ENCODE measurements around the gene FAM107B. TPM values are rescaled to one million over a fixed set of nuclear protein-coding genes. Genes with fewer than 3 reads are reported as not detected.

FAM107B gene
- total and polyA plus RNA-seq, 2 of the 13 experiments (the other 11 are each of a cell fraction or from before 2014, with no cell fraction given), result 15.7 to 24.8 TPM

GRCh38 chr10:14728346-14728745 lies 46.4 kb downstream of the FAM107B start:
- H3K4me1 ChIP-seq (ENCODE audit: insufficient read depth, low read length), result no peaks in the 10 kb centered on the region
- DNase-seq (ENCODE audit: low spot score) (no peak), ATAC-seq (no peak), FAIRE-seq (no peak)
- H3K27me3 ChIP-seq (ENCODE audit: control insufficient read depth in 1 of 2, insufficient read depth in 2 of 2, low read length in 2 of 2), result peaks cover 0 to 5% of the 10 kb centered on the region in 2 experiments; a peak in 2 of 5 replicates
- no peaks in the 10 kb centered on the region for H3K79me2 ChIP-seq (ENCODE audit: insufficient read depth, low read length)
- 22% methylated on average over 2 of the region's 3 CpGs for WGBS (ENCODE audit: low lambda C conversion rate)
- no peaks in the 10 kb centered on the region for H4K20me1 ChIP-seq (ENCODE audit: insufficient read depth, low read length)
- no peak overlapping the region for H3K4me2 ChIP-seq (ENCODE audit: low read depth, low read length)
- BruUV-seq (replicated peaks), result no TSS peak
- in situ Hi-C loops (cut with HindIII; ENCODE audit: extremely low pct_ligation_motif_present, low pct_unique_long_range_greater_than_20kb) (no loop called here), intact Hi-C loops (cut with micrococcal nuclease; ENCODE audit: unreplicated experiment) (no loop called here)
- H2AFZ ChIP-seq (ENCODE audit: low read length), result no peak overlapping the region
- TF ChIP-seq ZMYM2 (CRISPR knock-in tag; IDR thresholded peaks at IDR 0.05), result no peak
- no peak for TF ChIP-seq SPEN (CRISPR knock-in tag; IDR thresholded peaks at IDR 0.05; ENCODE audit: low read depth)
- TF ChIP-seq ZBTB3 (CRISPR knock-in tag; IDR thresholded peaks at IDR 0.05; ENCODE audit: borderline replicate concordance, low read depth), result no peak
- H3K36me3 ChIP-seq (replicated peaks in 1 of 2; ENCODE audit: control insufficient read depth in 1 of 2, insufficient read depth in 2 of 2, low read length in 2 of 2), result no peaks in the 10 kb centered on the region
- H3K27ac ChIP-seq (ENCODE audit: extremely low read length, insufficient read depth, low read length), result no peak overlapping the region
- H3K9ac ChIP-seq (ENCODE audit: insufficient read depth, low read depth, low read length), result no peak overlapping the region
- H3K4me3 ChIP-seq (replicated peaks in 1 of 3; ENCODE audit: insufficient read depth in 1 of 3, low read depth in 2 of 3, low read length in 3 of 3), result no peak overlapping the region
- H3K9me3 ChIP-seq (ENCODE audit: low read length), result no peaks in the 10 kb centered on the region
- ChIA-PET CTCF (ENCODE audit: low intra/inter-chr PET ratio, low total read pairs) (no interaction called here), POLR2A (no interaction called here)

GRCh38 chr10:14727924-14728323 lies 46.8 kb downstream of the FAM107B start:
- in situ Hi-C loops (cut with HindIII; ENCODE audit: extremely low pct_ligation_motif_present, low pct_unique_long_range_greater_than_20kb), result no loop called here
- Histone ChIP-seq H3K36me3 (replicated peaks in 1 of 2; ENCODE audit: control insufficient read depth in 1 of 2, insufficient read depth in 2 of 2, low read length in 2 of 2) (no peaks in the 10 kb centered on the region), H3K27me3 (ENCODE audit: control insufficient read depth in 1 of 2, insufficient read depth in 2 of 2, low read length in 2 of 2) (peaks cover 0 to 5% of the 10 kb centered on the region in 2 experiments; a peak in 2 of 5 replicates), H2AFZ (ENCODE audit: low read length) (no peak overlapping the region), H3K4me1 (ENCODE audit: insufficient read depth, low read length) (no peaks in the 10 kb centered on the region), H3K9ac (ENCODE audit: insufficient read depth, low read depth, low read length) (no peak overlapping the region), H3K27ac (ENCODE audit: extremely low read length, insufficient read depth, low read length) (no peak overlapping the region), H3K4me3 (replicated peaks in 1 of 3; ENCODE audit: insufficient read depth in 1 of 3, low read depth in 2 of 3, low read length in 3 of 3) (no peak overlapping the region), H3K79me2 (ENCODE audit: insufficient read depth, low read length) (no peaks in the 10 kb centered on the region), H3K9me3 (ENCODE audit: low read length) (no peaks in the 10 kb centered on the region), H4K20me1 (ENCODE audit: insufficient read depth, low read length) (no peaks in the 10 kb centered on the region), H3K4me2 (ENCODE audit: low read depth, low read length) (no peak overlapping the region)
- intact Hi-C loops (cut with micrococcal nuclease; ENCODE audit: unreplicated experiment), result no loop called here
- TF ChIP-seq CEBPZ (IDR thresholded peaks at IDR 0.05; ENCODE audit: low read length) (no peak), NR2F1 (CRISPR knock-in tag; IDR thresholded peaks at IDR 0.05) (no peak), HCFC1 (IDR thresholded peaks at IDR 0.05; ENCODE audit: low read depth, low read length) (no peak)
- ChIA-PET POLR2A (no interaction called here), CTCF (ENCODE audit: low intra/inter-chr PET ratio, low total read pairs) (no interaction called here)
- BruUV-seq (replicated peaks), result no TSS peak
- 0% methylated on average over 1 of the region's 1 CpG for WGBS (ENCODE audit: low lambda C conversion rate)
- FAIRE-seq, result no peak
- DNase-seq (ENCODE audit: low spot score), result no peak
- no peak for ATAC-seq
